NCI-H1436 (cell line): ENCODE results near the gene SPDYE2B.
"Not testable (repeated sequence)": the region's sequence is repeated elsewhere in the genome, so short reads cannot be mapped to it uniquely, and the experiment has no call there.

Experiments used
- DNase-seq: peaks from one replicate; lab custom pipeline; 2025; lab: John Stamatoyannopoulos, UW

SPDYE2B gene

DNA sequence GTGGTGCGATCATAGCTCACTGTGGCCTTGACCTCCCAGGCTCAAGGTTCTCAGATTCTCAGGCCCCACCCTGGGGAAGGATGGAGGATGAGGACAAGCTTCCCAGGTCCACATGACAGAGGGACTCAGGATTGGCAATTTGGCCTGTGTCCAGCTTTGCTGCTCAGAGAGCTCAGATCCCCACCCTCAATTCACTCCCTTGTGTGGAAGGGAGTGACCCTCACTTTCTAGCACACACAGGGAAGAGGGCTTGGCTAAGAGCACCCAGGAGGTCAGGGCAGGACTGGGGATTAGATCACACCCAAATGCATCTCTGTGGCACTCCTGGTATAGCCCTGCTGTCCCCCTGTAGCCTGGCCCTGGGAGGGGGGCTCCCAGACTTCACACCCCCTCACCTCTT is 6.7 kb upstream of the SPDYE2B start:
- not testable (repeated sequence) for DNase-seq

DNA sequence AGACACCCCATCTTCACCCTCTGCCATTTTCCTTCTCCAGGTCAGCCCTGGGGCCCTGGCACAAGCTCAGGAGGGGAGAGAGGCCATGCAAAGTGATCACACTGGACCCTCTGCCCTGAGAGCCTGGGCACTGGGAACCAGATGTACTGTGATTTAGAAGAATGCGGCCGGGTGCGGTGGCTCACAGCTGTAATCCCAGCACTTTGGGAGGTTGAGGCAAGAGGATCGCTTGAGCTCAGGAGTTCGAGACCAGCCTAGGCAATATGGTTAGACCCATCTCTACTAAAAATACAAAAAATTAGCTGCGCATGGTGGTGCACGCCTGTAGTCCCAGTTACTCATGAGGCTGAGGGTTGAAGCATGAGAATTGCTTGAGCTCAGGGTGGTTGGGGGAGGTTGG is 2.3 kb upstream of the SPDYE2B start:
- DNase-seq = not testable (repeated sequence)

DNA sequence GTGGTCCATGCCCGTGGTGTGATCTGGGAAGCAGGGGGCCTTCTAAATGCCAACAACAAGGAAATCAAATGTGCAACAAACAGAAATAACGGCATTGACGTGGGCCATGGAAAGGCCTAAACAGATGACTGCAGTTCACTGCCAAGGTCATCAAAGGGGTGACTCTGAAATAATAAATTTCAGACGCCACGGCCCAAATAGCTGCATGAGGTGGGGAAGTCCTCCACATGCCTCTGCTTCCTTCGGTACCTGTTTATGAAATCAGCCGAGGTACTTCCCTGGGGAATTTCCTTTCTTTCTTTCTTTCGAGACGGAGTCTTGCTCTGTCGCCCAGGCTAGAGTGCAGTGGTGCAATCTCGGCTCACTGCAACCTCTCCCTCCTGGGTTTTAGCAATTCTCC is 14.6 kb downstream of the SPDYE2B start:
- DNase-seq = not testable (repeated sequence)

DNA sequence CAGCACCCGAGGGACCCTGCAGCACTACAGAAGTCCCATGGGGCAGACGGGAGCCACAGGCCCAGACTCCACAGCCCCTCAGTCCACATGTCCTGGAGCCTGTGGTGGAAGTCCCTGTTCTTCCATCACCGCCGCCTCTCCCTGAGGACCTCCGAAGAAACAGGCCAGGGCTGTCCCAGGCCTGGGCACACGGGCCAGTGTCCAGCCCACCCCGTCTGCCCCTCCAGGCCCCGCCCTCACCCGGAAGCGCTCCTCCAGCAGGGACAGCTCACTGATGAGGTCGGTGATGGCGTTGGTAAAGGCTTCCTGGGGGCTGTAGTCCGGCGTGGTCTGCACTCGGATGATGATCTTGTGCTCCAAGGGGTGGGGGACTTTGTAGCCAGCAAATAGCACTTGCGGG is 16.7 kb downstream of the SPDYE2B start:
- not testable (repeated sequence) for DNase-seq

DNA sequence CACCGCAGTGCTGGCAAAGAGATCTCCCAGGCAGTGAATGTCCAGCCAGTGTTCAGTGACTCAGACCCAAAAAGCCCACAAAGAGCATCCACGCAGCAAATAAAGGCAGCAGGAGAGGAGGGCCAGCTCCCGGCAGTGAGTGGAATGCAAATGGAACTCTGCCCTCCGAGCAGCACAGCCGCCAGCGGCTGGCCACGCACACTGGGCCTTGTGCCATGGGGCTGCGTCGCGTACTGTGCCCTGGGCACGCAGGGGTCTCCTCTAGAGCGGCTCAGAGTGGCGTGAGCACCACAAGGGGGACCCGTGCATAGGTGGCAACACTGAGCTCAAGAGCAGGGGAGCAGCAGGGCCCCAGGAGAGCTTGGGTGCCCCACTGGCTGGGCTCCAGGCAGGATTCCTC is 17.4 kb downstream of the SPDYE2B start:
- not testable (repeated sequence) for DNase-seq

DNA sequence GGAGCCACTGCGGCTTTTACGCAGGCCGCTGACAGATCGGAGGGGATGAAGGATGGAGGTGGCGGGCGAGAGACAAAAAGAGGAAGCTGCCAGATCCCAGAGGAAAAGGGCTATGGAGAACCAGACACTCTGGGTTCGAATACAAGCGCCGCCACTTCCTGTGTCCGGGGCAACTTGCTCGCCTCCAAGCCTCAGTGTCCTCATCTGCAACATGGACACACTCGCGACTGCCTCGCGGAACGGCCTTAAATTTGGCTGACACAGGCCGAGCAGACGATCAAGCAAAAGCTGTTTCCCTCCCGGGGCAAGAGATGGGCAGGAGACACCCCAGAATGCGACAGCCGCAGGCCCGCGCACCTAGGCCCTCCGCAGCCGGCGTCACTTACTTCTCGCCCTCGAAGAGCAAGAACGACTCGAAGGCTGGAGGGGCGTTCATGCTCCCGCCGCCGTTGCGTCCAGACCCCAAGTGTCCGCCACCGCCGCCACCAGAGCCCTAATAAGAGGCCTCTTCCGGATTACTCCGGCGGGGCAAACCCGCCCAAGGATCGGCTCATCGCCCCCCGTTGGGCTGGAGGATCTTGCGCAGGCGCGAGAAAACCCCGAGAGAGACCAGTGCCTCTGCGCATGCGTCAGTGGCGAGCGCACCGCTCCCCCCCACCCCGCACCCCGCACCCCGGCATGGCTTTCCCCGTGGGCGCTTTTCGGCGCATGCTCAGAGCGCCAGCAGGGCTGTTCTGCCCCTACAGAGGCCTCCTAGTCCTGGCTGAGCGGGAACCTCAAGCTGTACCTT is 21.2 kb downstream of the SPDYE2B start, which contains the start of gene POLR2J2:
TSS of gene POLR2J2 (minus strand) at position 498 of the 790 bp plus-strand sequence. CDS start at position 436, 62 bp downstream.
- not testable (repeated sequence) for DNase-seq

DNA sequence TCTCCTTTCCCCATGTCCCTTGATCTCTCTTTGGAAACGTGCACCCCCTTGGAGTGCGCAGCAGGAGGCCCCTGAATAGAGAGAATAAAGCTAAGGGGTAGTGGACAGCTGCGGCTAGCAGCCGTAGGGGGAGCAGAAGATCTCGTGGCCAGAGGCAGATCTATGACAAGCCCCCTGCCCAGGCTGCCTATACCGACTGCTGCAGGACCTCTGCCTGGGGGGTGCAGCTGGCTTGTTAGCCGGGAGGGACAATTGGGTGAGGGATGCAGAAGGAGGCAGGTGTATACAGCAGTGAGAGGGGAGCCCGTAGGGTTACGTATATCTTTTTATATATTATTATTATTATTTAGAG is 21.8 kb downstream of the SPDYE2B start:
- DNase-seq = not testable (repeated sequence)

DNA sequence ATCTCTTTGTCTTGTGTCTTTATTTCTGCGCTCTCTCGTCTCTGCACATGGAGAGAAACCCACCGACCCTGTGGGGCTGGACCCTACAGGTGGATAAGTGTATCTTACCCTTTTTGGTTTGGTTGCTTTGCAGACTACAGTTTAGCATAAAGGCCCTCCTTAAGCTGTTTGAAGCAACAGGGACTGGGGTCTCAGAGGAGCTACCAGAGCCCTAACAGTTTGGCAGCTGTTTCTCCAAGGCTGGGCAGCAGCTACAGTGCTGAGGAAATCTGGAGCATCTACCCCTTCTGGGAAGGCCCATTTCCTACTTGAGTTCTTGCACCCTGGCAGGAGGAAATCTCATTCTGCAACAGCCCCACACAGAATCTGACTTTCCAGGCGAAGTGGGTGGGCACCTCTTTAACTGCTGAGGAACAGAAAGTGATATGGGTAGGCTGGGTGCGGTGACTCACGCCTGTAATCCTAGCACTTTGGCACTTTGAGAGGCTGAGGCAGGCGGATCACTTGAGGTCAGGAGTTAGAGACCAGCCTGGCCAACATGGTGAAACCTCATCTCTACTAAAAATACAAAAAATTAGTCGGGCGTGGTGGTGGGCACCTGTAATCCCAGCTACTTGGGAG is 23.4 kb downstream of the SPDYE2B start:
- not testable (repeated sequence) for DNase-seq

DNA sequence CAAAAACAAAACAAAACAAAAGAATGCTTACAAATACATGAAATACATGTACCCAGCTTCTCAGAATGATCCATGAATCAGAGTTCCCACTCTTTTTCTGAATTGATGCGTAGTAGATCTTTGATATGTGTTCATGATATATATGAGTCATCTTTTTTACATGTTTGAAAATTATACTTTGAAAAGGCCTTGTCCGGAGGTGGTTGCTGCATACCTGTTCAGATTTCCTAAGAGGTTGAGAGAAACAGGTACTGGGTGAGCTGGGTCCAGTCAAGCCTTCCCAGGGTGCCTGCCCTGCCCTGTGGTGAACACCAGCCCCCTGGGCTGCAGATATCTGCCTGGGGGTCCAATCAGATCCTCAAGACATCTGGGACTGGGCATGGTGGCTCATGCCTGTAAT is 25.4 kb downstream of the SPDYE2B start:
- not testable (repeated sequence) for DNase-seq

DNA sequence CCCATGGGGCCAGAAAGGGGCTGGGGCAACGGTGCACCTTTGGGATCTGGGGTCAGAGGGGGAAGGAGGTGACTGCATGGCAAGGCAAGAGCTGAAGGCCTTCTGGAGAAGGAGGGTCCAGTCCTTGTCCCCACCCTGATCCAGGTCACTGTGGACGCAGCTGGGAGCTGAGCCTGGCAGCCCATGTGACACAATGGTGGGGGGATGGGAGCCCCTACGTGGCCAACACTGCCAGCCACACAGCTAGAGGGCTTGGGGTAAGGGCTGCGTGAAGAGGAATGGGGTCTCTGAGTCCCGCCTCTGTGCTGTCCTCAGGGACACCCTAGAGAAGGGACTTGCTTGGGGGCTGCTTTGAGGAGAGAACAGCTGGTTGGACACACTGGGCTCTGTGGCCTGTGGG is 30.7 kb downstream of the SPDYE2B start:
- not testable (repeated sequence) for DNase-seq

DNA sequence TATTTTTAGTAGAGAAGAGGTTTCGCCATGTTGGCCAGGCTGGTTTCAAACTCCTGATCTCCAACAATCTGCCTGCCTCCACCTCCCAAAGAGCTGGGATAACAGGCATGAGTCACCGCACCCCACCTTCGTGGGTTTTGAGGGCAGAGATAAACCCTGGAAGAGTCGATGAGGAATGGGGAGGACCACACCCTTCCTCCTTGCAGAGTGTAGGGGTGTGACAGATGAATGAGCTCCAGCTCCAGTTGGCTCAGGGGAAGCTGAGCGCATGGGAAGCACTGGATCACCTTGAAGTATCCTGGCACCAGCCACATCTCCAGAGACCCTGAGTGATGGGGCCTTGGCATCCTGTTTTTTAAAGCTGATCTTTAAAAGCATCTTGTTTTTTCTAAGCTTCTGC is 32.4 kb downstream of the SPDYE2B start:
- not testable (repeated sequence) for DNase-seq

DNA sequence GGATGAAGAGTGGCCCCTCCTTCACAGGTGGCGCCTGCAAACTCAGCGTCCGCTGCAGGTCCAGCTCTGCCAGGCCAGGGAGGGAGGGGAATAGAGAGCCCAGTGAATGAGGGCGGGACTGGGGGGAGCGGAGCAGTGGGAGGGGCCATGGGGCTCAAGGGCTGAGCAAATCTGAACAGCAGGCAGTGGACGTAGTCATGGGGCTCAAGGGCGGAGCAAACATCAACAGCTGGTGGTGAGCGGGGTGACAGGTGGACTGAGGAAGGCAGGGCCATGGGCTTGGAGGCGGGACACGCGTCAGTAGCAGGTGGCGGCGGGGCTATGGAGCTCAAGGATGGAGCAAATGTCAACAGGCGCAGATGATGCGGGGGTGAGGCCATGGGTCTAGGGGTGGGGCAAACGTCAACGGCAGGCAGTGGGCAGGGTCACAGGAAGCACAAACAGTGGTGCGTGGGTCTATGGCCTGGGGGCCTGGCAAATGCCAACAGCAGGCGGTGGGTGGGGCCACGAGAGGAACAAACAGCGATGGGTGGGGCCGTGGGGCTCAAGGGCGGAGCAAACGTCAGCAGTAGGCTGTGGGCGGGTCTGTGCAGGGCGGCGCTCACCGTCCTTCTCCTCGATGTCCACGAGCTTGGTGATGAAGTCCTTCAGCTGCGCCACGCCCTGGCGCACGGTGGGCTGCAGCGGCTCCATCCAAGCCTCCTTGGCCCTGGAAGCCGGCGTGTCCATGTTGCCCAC is 38.3 kb downstream of the SPDYE2B start:
- DNase-seq = not testable (repeated sequence)

DNA sequence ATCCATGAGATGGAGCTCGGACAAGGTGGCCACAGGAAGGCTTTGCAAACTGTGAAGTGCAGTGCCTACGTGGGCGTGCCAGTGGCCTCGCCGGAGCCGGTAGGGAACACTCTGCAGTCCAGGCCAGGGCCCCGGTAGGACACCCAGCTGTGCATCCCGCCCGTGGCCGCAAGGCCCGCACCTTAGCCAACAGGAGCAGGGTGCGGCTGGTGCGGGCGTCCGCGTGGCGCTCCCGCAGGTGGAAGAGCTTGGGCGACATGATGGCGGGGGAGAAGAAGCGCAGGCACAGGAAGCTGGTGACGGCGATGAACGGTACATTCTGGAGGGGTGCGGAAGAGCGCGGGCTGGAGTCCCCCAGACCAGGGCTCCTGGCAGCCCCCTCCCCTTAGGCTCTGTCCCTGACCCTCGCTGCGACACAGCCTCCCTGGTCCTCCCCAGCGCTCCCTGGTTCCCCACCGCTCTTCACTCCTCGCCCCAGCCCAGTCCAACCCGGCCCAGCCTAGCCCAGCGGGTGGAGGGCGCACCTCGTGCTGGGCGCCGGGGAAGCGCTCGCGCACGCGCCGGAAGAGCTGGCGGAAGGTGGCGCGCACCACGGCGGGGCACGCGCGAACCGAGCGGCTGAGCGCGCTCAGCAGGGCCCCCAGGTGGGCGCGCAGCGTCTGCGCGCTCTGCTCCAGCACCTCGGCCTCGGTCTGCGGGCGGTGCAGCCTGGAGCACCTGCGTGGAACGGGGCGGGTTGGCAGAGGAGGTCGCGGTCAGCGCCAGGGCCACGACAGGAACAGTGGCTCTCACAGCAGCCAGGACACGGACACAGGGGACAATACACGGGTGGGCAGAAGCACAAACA is 39.5 kb downstream of the SPDYE2B start:
- not testable (repeated sequence) for DNase-seq

DNA sequence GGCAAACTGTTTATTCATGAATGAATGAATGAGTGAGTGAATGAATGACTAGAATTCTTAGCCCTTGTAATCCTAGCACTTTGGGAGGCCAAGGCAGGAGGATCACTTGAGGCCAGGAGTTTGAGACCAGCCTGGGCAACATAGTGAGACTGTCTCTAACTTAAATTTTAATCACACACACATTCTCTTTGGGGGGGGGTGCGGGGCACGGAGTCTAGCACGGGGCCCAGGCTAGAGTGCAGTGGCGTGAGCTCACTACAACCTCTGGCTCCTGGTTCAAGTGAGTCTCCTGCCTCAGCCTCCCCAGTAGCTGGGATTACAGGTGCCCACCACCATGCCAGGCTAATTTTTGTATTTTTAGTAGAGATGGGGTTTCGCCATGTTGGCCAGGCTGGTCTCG is 40.5 kb downstream of the SPDYE2B start:
- DNase-seq = not testable (repeated sequence)

DNA sequence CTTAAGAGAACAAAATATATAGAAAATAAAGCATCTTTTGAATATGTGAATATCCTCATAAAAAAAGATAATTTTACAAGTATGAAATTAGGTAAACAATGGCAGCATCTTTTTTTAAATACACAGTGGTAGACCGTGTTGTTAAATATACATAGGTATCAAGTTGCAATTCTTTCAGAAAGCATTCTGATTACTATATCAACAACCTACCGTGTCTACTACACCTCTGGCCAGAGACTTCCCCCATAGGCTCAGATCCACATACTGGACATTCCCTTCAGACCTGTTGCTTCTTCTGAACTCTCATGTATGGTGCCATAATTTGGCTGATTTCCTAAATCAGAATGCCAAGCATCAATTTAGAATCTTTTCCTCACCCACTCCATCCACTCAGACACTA is 43.9 kb downstream of the SPDYE2B start:
- DNase-seq = not testable (repeated sequence)

DNA sequence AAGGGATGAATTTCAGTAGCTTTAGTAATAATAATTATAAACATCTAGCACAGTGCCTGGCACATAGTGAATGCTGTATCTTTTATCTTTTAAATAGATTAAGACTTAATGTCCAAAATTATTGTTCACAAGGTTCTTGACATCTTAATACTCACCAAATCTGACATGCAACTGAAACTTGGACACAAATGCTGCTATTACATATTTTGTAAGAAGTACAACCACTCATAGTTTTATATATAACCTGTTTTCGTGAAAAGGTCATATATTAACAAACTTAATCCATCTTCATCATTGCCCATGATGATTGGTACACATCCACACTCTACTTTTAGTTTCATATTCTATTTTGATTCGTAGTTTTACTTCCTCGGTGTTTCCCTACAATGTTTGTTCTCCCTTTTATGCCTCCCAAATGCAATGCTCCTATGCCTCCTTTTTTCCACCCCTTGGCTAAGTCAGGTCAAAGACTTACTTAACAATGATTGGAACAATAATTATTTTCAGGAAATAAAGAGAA is 45.0 kb downstream of the SPDYE2B start:
- DNase-seq = not testable (repeated sequence)

DNA sequence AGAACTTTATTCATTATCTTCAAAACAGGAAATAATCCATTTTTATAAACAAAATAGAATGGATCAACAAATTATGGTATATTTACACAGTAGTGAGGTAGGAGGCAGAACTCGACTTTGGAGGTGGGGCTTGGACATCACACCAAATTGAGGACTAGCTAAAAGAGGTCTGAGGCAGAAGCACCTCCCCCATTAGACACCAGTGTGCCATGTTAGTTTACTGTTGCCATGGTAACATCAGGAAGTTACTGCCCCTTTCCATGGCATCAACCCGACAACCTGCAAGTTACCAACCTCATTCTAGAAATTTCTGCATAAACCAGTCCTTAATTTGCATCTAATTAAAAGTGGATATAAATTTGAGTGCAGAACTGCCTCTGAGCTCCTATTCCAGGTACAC is 45.9 kb downstream of the SPDYE2B start:
- DNase-seq = not testable (repeated sequence)

DNA sequence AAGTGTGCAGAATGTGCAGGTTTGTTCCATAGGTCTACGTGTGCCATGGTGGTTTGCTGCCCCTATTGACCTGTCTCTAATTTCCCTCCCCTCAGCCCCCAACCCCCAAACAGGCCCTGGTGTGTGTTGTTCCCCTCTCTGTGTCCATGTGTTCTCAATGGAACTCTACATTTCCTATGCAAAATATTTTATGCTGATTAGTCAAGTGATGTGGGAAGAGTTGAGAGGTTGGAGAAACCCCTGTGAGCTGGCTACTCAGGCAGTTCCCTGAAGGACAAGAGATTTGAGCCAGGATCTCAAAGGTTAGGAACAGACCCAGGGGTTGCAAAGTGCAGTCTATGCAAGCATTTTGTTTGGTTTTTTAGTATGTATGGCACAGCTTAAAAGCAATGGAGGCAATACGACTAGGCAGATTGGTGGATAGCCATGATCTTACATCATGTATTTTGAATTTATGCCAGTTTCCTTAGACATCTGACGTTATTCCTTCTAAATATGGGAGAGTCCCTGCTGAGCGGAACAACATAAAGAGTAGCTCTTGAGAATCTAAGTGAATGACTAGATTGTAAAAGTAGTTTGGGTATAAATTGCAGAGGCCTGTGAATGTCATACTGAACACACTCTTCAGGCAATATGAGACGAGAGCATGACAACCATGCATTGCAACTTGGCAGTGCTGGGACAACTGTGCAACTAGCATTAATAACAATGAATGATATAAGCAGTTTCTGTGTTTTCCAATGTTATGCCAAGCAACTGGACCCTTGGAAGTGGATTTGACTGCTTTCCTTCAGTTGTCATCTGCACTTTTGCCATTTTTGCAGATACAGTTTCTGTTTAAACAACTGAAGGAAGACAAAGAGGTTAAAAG is 47.8 kb downstream of the SPDYE2B start:
- not testable (repeated sequence) for DNase-seq

DNA sequence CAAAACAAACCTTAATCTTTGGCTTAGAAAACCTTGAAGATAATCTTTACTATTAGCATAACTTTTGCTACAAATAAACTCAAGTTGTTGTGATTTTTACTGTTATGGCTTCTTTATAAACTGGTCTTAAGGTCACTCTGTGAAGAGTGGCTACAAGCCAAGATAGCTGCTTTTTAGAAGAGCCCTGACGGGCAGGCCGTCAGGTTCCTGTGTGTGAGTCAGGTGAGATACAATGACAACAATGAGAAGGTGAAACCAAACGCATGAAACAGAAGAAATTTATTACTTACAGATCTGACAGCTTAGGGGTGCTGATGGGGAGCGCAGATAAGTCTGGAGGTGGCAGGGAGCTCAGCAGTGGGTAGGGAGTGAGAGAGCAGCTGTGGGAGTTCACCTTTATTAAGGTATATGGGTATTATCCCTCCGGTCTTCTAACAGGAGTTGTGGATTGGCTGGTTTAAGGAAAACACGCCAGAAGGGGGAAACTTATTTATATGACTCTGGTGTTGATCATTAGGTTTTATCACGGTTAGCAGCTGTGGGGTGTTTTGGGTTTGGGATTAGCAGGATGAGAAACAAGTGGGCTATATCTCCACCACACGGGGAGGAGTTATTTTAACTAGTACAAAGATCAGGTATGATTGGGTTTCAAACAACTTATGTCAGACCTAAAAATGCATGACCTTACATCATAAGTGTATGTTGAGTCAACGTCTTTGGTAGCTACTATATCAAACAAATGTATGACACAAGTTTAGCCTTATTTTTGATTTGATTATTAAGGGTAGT is 49.0 kb downstream of the SPDYE2B start:
- not testable (repeated sequence) for DNase-seq
